Erythroblast (primary cell): ENCODE measurements around the gene SLC22A23.

ENCODE experiments used
- GATA1 ChIP-seq: IDR thresholded peaks from 2 replicates; pipeline ENCODE4 v1.6.1; 2011; ENCODE audit warnings: low read depth, mild to moderate bottlenecking, control low read depth, low read length, moderate library complexity
- POLR2A ChIP-seq: IDR thresholded peaks from 2 replicates; pipeline ENCODE4 v1.6.1; 2011; ENCODE audit warnings: mild to moderate bottlenecking, low read length

- TF ChIP-seq POLR2A (peak; percentile 47), GATA1 (no peak)
Observed at GRCh38 chr6:3390698-3391097, 66.2 kb downstream of the SLC22A23 start.
